Stimulated activated CD8-positive, alpha-beta memory T cell treated with anti-CD3 and anti-CD28 coated beads, Interleukin-2, amount 100 ng/mL, for 48 hours (primary cell): ENCODE measurements around the gene GSTM2.
"Not testable (repeated sequence)": the region's sequence is repeated elsewhere in the genome, so short reads cannot be mapped to it uniquely, and the experiment has no call there.

Source experiments
- DNase-seq, 2 donors: peaks; one replicate each; pipeline ENCODE4 v3.0.0-alpha.2; 2020; ENCODE audit warnings: low read depth in 2 of 2

The GSTM2 gene

DNA sequence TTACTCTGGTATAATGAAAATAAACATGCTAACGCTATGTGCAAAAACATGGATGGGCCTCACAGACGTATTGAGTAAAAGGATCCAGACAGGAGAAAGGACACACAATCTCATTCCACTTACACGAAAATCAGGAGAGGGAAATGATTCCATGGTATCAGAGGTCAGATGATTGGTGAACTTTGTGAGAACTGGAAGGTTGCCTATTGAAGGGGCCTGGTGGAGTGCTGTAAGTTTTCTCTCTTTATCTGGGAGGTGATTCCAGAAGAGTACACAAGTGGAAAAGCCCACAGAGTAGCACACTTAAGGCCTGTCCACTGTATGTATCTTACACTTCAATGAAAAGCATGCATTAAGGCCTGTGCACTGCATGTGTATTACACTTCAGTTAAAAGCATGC lies 9.6 kb downstream of the GSTM2 start:
- no peak for DNase-seq

DNA sequence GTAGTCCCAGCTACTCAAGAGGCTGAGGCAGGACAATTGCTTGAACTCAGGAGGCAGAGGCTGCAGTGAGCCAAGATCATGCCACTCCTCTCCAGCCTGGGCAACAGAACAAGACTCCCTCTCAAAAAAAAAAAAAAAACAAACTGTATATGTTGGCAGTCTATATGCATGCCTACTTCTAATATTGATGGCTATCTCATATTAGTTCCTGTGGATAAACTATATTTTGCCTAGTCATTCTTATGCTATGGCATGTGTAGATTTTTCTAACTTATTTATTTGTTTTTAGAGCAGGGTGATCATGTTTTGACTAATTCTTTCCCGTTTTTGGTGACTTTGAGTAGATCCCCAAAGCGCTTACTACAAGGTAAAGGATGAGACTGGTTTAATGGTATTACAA lies 10.8 kb downstream of the GSTM2 start:
- DNase-seq = not testable (repeated sequence)

DNA sequence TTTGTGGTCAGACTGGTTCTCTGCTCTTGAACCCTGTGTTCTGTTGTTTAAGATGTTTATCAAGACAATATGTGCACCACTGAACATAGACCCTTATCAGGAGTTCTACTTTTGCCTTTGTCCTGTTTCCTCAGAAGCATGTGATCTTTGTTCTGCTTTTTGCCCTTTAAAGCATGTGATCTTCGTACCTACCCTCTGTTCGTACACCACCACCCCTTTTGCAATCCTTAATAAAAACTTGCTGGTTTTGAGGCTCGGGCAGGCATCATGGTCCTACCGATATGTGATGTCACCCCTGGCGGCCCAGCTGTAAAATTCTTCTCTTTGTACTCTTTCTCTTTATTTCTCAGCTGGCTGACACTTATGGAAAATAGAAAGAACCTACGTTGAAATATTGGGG lies 16.9 kb downstream of the GSTM2 start:
- DNase-seq = not testable (repeated sequence)

DNA sequence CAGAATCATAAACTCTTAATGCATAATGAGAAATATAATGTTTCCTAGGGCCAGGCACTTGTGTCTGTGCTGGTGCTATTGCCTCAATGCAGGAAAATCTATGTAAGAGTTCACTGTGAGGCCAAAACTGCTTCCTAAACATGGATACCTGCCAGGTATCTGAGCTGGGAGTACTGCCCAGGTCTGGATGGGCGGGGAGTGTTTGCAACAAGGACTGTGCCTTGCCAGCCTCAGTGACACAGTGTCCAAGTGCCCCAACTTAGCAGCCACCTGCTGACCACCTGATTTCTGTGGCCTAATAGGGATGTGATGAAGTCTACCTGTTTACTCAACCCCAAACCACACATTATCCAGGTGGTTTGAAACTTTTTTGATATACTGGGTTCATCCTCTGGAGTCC lies 17.5 kb downstream of the GSTM2 start:
- not testable (repeated sequence) for DNase-seq

DNA sequence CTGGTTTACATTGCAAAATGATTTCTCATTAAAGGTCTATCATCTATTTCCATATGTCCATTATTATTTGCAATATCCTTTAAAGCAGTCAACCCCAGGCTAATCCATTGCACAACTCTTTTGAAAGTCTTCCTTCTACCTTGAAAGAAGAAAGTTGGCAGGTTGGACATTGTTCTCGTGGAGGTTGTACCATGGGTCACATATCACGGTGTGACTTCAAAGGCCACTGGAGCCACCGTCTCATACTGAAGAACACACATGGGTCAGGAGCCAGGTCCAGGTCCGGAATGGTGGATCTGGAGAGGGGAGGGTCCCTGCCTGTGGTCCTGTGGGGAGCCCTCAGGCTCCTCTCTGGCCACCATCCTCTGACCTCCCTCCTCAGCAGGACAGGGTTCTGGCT lies 18.0 kb downstream of the GSTM2 start:
- not testable (repeated sequence) for DNase-seq

DNA sequence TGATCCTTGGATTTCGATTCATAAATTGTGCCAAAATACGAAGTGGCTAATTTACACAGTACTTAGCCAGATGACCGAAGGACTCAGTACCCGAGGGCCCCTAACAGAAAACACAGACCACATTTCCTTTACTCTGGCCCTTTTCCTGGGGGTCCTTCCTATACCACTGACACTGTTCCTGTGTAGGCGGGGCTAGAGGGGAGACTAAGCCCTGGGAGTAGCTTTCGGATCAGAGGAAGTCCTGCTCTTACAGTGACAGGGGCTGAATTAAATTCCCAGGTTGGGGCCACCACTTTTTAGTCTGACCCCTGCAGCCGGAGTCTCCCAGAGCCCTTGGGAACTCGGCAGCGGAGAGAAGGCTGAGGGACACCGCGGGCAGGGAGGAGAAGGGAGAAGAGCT lies 19.3 kb downstream of the GSTM2 start:
- not testable (repeated sequence) for DNase-seq

DNA sequence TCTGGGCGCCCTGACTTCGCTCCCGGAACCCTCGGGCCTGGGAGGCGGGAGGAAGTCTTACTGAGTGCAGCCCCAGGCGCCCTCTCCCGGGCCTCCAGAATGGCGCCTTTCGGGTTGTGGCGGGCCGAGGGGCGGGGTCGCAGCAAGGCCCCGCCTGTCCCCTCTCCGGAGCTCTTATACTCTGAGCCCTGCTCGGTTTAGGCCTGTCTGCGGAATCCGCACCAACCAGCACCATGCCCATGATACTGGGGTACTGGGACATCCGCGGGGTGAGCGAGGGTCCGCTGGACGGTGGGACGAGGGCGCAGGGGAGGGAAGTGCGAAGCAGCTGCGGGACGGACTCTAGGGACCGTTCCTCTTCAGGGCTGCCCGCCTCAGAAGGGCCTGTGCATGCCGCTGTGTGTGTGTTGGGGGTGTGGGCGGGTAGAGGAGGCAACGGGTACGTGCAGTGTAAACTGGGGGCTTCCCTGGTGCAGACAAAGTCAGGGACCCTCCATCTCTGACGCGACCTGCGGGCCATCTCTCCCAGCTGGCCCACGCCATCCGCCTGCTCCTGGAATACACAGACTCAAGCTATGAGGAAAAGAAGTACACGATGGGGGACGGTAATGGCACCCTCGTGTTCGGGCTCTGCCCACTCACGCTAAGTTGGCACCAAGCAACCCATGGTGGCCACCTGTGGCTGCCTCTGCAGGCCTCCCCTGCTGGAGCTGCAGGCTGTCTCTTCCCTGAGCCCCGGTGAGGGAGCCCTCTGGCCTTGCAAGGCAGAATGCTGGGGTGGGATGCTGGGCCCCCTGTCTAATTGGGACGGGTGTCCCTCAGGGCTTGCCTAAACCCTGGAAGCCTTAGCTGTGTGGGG lies 20.0 kb downstream of the GSTM2 start, which contains the start of gene GSTM1:
Gene GSTM1 (plus strand): TSS at position 177 of the 859 bp plus-strand sequence. CDS start 57 bp downstream, at position 234.
- DNase-seq = peak in 1 of 2 donors; percentile 71

DNA sequence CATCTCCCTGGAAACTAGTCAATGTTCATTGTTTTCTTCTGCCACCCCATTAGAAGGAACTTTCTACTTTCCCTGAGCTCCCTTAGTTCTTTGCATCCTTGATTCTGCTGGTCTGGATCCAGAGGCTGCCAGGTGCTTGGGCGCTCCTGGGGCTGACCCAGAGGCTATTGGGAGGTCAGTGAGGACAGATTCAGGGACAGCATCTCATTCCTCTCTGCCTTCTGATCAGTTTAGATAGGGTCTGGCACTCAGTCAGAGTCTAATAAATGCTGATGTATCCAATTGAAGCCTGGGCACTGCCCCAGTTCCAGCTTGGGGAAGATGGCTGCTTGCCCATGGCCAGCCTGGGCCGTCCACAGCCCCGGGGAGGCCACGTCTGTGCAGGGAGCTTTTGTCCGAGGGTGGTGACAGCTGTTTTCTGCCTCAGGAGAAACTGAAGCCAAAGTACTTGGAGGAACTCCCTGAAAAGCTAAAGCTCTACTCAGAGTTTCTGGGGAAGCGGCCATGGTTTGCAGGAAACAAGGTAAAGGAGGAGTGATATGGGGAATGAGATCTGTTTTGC lies 22.1 kb downstream of the GSTM2 start:
- DNase-seq = no peak

DNA sequence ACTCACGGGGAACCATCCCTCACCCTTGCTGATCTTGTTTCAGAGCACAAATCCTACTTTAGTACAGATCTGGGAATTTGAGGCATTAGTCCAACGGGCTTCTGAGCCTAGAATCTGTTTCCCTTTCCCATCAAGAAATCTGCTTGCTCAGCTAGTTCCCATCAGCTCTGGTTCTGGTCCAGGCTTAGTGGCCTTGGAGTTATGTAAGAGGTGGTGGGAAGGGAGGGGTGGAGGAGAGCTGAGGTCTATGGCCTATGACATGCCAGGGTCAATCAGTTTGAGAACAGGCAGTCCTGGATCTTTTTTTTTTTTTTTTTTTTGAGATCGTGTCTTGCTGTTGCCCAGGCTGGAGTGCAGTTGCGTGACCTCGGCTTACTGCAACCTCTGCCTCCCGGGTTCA lies 23.9 kb downstream of the GSTM2 start:
- no peak for DNase-seq

DNA sequence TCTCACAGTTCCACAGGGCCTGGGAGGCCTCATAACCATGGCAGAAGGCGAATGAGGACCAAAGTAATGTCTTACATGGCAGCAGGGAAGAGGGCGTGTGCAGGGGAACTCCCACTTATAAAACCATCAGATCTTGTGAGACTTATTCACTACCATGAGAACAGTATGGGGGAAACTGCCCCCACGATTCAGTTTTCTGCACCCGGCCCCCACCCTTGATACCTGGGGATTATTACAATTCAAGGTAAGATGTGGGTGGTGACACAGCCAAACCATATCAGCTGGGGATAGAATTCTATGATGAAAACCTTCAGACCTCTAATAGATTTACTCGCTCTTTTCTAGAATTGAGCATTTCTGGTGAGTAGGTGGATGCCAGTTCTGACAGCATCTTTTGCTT lies 26.5 kb downstream of the GSTM2 start:
- not testable (repeated sequence) for DNase-seq

DNA sequence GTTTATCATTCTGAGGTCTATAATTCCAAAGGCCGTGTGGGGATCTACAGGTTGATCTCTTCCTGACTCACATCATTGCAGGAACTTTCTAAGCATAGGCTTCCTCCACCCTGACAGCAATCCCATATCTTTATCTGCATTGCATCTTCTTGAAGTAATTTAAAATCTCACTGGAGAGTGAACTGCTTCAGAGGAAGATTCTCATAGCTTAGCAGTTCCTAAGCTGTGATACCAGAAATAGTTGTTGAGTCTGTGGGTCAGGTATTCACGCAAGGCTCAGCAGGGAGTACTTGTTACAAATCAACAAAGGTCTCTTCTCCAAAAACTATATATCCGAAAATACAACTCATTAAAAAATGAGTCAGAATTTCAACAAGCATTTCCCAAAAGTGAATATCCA lies 27.3 kb downstream of the GSTM2 start:
- not testable (repeated sequence) for DNase-seq

DNA sequence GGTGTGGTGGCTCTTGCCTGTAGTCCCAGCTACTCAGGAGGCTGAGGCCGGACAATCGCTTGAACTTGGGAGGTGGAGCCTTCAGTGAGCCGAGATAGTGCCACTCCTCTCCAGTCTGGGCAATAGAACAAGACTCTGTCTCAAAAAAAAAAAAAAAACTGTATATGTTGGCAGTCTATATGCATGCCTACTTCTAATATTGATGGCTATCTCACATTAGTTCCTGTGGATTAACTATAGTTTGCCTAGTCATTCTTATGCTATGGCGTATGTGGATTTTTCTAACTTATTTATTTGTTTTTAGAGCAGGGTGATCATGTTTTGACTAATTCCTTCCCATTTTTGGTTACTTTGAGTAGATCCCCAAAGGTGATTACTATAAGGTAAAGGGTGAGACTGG lies 29.2 kb downstream of the GSTM2 start:
- DNase-seq = no peak

DNA sequence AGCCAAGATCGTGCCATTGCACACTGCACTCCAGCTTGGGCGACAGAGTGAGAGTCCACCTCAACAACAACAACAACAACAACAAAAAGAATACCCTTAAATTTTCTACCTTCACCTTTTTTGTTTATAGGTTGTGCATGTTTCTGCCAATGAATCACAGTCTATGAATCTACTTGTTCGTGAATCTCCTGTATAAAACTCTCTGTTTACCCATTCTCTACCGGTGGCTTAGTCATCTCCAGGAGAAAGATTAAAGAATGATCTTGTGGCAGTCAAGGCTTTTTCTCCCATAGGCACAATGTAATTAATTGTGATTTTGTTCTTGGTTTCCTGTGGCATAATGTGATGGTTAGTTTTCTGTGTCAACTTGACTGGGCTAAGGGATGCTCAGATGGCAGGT lies 30.0 kb downstream of the GSTM2 start:
- DNase-seq = not testable (repeated sequence)

DNA sequence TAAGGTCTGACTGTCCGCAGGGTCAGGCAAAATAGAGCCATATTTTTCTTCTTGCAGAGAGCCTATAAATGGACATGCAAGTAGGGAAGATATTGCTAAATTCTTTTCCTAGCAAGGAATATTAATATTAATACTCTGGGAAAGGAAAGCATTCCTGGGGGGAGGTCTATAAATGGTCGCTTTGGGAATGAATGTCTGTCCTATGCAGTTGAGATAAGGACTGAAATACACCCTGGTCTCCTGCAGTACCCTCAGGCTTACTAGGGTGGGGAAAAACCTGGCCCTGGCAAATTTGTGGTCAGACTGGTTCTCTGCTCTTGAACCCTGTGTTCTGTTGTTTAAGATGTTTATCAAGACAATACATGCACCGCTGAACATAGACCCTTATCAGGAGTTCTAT lies 35.1 kb downstream of the GSTM2 start:
- DNase-seq = not testable (repeated sequence)

DNA sequence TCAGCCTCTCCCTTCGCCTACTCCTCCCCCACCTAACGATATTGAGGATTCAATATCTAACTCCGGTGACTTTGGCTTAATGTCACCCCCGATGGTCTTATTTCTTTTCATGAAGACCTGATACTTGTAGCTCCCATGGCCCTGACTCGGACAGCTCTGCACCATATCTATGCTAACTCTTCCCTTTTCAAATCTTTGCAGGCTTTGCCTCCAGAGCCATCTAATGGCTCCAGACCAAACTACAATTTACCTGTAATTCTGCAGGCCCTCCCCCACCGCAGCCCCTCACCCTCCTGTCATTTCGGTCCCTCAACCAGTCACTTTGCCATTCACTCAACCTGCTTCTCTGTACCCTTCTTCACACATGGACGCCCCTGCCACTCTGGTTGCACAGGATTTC lies 36.3 kb downstream of the GSTM2 start:
- DNase-seq = no peak

DNA sequence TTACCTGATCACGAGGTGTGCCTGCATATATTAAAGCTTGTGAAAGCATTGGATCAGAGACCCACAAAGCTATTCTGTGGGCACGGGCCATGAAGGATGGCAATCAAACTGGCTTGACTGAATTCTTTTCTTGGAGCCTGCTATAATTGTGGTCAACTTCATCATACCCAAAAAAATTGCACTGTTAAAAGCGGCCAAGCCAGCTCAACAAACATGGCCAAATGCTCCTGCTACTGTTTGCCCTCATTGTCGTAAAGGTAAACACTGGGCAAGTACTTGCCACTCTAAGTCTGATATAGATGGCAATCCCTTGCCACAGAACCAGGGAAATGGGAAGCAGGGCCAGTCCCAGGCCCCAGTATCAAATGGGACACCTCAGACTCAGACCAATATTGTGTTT lies 37.6 kb downstream of the GSTM2 start:
- no peak for DNase-seq

DNA sequence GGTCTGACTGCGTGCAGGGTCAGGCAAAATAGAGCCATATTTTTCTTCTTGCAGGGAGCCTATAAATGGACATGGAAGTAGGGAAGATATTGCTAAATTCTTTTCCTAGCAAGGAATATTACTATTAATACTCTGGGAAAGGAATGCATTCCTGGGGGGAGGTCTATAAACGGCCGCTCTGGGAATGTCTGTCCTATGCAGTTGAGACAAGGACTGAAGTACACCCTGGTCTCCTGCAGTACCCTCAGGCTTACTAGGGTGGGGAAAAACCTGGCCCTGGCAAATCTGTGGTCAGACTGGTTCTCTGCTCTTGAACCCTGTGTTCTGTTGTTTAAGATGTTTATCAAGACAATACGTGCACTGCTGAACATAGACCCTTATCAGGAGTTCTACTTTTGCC lies 41.1 kb downstream of the GSTM2 start:
- not testable (repeated sequence) for DNase-seq

DNA sequence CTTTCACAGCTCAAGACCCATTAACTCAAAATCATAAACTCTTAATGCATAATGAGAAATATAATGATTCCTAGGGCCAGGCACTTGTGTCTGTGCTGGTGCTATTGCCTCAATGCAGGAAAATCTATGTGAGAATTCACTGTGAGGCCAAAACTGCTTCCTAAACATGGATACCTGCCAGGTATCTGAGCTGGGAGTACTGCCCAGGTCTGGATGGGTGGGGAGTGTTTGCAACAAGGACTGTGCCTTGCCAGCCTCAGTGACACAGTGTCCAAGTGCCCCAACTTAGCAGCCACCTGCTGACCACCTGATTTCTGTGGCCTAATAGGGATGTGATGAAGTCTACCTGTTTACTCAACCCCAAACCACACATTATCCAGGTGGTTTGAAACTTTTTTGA lies 42.0 kb downstream of the GSTM2 start:
- DNase-seq = not testable (repeated sequence)

DNA sequence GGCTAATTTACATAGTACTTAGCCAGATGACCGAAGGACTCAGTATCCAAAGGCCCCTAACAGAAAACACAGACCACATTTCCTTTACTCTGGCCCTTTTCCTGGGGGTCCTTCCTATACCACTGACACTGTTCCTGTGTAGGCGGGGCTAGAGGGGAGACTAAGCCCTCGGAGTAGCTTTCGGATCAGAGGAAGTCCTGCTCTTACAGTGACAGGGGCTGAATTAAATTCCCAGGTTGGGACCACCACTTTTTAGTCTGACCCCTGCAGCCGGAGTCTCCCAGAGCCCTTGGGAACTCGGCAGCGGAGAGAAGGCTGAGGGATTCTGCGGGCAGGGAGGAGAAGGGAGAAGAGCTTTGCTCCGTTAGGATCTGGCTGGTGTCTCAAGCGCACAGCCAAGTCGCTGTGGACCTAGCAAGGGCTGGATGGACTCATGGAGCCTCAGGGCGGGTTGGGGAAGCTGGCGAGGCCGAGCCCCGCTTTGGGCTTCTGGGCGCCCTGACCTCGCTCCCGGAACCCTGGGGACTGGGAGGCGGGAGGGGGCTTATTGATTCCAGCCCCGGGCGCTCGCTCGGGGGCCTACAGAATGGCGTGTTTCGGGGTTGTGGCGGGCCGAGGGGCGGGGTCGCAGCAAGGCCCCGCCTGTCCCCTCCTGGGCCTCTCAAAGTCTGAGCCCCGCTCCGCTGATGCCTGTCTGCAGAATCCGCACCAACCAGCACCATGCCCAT lies 43.9 kb downstream of the GSTM2 start, which contains the start of gene GSTM5:
Gene GSTM5 (plus strand): TSS at position 659 of the 728 bp plus-strand sequence. CDS start 62 bp downstream, at position 721.
- not testable (repeated sequence) for DNase-seq

DNA sequence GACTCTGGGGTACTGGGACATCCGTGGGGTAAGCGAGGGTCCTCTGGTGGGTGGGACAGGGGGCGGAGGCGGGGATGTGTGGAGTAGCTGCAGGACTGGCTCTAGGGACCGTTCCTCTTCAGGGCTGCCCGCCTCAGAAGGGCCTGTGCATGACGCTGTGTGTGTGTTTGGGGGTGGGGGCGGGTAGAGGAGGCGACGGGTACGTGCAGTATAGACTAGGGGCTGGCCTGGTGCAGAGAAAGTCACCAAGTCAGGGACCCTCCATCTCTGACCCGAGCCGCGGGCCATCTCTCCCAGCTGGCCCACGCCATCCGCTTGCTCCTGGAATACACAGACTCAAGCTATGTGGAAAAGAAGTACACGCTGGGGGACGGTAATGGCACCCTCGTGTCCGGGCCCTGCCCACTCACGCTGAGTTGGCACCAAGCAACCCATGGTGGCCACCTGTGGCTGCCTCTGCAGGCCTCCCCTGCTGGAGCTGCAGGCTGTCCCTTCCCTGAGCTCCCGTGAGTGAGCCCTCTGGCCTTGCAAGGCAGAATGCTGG lies 44.5 kb downstream of the GSTM2 start:
- DNase-seq = no peak

DNA sequence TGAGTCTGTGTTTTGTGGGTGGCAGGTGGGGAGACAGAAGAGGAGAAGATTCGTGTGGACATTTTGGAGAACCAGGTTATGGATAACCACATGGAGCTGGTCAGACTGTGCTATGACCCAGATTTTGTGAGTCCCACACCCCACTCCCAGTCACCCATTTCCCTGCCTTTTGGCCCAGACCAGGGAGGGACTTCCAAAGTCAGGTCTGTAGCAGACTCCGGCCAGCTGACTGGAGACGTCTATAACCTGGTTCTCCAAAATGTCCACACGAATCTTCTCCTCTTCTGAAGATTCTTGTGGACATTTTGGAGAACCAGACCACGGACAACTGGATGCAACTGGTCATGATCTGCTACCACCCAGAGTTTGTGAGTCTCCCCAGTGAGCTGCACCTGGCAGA lies 45.8 kb downstream of the GSTM2 start:
- no peak for DNase-seq
